Anterior cingulate cortex (tissue), 58 donors: ENCODE results near the gene ASIC1.

Experiments used
- DNase-seq, 58 donors: peaks; one replicate each; lab custom pipeline; 2025; lab: John Stamatoyannopoulos, UW

The ASIC1 gene

DNA sequence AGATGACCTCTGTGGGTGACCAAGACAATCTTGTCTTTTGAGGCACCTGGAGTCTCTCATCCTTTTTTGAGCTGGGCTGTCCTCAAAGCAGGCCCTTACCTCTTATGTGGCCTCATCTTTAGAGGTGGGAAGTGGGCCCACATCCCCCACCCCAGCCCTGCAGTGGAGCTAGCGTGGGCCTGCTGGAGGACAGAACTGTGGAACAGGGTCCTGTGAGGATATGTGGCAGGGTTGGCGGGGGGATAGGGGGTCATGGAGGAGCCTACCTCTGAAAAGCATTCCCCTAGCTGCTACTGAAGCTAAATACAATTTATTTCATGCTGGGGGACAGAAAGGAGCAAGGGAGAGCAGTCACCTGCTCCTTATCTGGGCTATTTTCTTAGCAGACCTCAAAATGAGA, 46.0 kb downstream of the ASIC1 start:
- no peak for DNase-seq

DNA sequence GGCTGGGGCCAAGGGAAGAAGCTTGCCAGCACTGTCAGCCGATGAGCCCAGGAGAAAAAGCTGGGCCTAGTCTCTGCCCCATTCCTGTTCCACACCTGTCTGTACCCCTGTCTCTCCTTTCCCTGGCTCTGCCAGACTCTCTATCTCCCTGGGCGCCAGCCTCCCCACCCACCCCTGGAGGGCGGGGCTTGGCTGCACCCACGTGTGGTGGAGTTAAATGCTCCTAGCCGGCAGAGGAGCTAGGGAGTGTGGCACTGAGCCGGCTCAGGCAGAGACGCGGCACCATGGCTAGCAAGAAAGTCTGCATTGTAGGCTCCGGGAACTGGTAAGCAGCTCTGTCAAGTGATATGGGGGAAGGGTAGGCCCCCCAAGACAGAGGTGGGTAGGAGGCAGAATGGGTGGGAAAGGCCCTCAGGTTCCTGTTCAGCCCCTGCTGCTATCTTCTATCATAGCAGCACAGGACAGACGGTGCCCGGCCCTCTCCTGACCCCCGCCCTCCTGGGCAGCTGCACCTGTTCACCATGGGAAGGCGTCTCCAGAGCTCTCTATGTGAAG, 46.4 kb downstream of the ASIC1 start, which contains the start of gene GPD1:
Gene GPD1, plus strand, starts transcription at position 242 of the 555 bp plus-strand sequence. Its CDS starts 43 bp downstream, at position 285.
- peak in 56 of 58 donors; percentile 12 to 90 (median 62) for DNase-seq

DNA sequence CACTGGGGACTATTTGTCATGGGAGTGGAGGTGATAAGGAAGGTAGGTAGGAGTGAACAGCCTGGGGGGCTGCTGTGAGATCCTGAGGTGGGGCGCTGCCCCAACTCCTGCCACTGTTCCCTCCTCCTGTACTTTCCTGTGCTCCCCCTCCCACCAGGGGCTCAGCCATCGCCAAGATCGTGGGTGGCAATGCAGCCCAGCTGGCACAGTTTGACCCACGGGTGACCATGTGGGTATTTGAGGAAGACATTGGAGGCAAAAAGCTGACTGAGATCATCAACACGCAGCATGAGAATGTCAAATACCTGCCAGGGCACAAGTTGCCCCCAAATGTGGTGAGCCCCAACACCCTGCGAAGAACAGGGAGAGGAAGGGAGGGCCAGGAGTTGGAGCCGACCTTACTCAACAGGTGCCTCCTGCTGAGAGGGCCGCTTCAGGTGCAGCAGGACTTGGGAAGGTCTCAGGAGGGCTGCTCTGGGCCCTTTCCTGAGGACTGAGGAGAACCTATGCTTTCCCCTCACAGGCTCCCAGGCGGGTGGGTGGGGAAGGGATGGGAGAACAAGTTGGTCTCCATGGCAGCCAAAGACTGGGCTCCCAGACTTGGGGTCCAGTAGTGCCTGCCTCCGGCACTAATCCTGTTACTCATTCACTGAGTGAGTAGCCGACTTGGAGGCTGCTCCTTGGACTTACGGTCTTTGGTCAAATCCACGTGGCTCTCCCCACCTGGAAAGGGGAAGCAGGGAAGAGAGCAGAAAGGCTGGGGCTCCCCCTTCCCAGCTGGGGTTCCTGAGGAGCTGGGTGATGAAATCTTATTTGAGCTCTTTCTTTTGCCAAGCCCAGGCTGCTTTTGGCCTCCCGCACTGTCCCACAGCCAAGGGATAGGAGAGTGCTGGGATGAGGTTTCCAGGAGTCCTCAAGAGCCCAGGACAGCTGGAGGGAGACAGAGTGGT, 47.3 kb downstream of the ASIC1 start:
- no peak for DNase-seq

DNA sequence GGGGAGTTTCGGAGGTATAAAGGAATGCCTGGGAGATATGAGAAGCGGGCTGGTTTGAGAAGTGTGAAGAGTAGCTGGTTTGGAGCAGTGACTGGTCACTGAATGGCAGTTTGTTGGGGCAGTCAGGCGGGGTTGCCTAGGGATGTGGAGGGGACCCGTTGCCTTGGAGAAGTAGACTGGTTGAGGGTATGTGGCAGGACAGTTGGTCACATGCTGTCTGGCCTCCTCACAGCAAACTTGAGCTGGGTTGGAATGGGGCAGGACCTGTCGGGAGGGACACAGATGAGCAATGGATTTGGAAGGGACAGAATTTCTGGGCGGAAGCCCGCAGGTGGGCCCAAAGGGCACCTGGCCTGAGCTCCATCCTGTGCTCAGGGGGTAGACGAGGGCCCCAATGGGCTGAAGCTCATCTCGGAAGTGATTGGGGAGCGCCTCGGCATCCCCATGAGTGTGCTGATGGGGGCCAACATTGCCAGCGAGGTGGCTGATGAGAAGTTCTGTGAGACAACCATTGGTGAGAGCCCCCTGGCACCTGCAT, 48.6 kb downstream of the ASIC1 start:
- DNase-seq = no peak

DNA sequence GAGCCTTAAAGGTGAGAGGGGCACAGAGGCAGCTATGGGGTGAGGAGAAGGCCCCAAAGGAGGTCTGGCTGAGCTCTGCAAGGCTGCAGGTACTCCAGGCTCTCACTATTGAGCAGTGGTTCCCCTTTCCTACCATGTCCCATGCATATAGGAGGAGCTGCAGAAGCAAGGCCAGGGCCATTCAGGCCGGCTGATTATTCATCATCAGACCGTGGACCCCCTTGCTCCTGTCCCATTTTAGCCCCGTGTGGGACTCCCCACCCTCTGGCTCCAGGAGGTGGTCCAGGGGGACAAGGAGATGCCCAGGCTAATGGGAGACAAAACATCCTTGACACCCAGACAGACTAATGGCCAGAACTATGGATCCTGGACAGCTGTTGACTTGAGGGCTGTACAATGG, 49.5 kb downstream of the ASIC1 start:
- no peak for DNase-seq

DNA sequence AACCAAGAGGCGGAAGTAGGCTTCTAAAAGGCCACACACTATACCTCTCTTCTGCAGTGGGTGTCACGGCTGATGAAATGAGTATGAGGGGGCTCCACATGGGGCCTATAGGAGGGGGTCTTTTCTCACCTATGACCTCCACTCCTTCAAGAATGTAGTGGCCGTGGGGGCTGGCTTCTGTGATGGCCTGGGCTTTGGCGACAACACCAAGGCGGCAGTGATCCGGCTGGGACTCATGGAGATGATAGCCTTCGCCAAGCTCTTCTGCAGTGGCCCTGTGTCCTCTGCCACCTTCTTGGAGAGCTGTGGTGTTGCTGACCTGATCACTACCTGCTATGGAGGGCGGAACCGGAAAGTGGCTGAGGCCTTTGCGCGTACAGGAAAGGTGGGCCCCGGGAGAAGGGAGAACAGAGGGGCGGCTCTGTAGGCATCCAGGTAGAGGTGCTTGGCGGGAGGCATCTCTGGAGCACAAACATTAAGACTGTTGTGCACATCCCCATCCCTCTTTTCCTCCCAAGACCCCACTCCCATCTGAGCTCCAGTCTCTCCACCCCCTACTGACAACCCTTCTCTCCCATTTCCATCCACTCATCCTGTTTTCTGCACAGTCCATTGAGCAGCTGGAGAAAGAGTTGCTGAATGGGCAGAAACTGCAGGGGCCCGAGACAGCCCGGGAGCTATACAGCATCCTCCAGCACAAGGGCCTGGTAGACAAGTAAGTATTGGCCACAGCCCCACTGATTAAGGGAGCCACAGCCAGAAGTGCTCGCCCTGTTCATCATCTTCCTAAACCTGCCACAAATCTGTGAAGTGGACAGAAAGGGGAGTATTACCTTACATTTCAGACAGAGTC, 50.2 kb downstream of the ASIC1 start:
- DNase-seq = no peak

DNA sequence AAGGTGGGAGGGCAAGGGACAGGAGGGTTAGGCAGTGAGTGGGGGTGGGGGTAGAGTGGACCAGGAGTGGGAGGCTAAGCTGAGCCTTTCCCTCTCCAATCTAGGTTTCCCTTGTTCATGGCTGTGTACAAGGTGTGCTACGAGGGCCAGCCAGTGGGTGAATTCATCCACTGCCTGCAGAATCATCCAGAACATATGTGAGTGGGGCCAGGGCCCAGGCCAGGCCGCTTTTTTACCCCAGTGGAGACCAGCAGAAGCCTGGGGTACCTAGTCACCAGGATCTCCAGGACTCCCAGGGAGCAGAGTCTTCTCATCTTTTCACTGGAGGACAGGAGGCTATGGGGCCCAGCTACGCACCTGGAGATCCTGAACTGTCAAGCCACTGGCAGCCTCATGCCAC, 51.9 kb downstream of the ASIC1 start:
- no peak for DNase-seq

DNA sequence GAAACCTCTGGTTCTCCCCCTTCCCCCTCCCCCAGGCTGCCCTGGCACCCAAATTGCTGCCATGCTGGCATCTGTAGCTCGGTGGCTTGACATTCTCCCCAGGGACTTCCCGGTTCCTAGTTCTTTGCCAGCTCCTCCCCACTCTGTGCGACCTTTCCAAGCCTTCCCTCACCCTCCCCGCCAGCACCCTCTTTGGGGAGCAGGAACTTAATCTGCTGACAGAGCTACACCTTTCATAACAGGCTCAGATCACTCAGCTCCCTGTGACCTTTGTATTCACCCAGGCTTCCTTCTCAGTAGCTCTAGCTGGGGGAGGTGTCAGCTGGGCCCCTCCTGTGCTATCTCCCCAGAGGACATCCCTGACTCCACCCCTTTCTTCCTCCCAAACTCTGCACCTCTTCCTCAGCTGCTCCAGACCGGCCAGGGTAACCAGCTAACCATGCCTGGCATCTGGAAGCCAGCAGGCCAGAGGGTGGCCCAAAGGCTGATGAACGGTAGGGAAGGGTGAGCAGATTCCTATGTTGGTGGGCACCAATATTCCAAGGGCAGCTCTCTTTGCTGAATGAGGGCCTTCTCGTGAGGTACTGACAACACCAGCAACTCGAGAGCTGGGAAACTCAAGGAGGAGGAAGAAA, 52.8 kb downstream of the ASIC1 start:
- no peak for DNase-seq

DNA sequence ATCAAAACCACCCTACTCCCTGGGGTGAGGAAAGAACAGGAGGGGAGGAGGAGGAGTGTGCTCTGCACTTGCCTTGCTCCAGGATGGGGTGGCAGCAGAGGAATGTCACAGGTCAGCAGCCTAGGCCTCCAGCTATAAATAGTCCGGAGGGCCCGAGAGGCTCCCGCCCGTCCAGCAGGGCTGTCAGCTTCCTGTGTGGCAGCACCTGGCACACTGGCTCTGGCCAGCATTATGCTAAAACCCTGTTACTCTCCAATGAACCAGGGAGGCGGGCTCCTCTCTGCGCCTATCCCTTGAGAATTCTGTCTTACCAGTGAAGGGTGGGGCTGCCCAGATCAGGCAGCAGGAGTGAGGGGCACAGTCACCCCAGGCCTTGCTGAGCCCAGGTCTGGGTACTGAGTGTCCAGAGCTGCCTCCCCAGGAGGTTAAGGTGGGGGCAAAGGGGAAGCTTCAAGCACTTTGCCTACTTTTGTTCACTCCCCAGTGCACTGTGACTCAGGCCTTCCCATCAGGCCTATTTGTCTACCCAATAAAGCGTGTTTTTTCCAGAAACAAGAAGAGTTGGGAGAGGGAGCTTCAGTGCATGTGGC, 53.5 kb downstream of the ASIC1 start:
- DNase-seq = peak in 13 of 58 donors; percentile 15 to 53 (median 36)

DNA sequence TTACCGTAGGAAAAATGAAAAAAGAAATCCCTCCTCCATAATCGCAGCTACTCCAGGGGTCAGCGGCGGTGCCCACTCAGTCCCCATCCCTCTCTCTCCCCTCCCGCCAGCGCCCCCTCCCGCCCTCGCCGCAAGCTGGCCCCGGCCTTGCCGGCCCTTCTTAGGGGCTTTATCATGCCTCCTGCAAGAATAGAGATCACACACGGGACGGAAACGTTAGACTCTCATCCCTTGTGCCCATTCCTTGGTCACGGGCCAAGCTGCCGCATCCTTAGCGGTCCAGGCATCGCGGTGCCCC, 53.9 kb downstream of the ASIC1 start:
- DNase-seq = no peak

DNA sequence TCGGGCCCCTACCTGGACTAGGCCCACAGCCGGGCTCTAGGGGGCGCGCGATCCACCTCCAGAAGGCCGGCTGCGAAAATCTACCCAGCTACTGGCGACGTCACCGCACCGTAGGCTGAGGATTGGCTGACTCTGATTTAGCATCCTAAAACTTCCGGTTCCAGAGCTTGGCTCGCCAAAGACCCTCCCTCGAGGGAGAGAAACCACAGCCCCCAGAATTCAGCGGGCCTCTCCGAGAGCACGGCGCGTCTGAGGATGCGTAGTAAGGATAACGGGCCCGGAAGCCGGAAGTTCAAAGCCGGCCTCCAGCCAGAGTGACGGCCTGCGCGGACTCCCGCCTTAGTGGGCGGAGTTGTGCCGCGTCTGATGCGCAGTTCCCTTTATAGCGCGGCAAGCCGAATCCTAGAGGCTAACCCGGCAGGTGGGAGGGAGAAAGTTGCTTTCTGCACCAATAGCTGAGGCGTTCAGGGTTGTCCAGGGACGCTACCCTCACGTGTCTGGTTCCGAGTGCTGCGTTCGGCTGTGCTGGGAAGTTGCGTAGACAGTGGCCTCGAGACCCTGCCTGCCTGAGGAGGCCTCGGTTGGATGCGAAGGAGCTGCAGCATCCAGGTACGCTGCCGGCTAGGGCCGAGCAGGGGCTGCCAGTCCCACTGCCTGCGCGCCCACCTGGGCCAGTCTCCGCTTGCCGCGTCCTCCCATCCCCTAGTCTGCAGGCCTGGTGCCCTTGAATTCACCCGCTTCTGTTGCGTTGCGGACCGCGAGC, 54.5 kb downstream of the ASIC1 start, which contains the start of gene COX14:
Gene COX14, plus strand, starts transcription at position 544 of the 763 bp plus-strand sequence. CDS start 7,808 bp downstream, outside the sequence.
- peak; percentile 94 to 100 (median 99) for DNase-seq

DNA sequence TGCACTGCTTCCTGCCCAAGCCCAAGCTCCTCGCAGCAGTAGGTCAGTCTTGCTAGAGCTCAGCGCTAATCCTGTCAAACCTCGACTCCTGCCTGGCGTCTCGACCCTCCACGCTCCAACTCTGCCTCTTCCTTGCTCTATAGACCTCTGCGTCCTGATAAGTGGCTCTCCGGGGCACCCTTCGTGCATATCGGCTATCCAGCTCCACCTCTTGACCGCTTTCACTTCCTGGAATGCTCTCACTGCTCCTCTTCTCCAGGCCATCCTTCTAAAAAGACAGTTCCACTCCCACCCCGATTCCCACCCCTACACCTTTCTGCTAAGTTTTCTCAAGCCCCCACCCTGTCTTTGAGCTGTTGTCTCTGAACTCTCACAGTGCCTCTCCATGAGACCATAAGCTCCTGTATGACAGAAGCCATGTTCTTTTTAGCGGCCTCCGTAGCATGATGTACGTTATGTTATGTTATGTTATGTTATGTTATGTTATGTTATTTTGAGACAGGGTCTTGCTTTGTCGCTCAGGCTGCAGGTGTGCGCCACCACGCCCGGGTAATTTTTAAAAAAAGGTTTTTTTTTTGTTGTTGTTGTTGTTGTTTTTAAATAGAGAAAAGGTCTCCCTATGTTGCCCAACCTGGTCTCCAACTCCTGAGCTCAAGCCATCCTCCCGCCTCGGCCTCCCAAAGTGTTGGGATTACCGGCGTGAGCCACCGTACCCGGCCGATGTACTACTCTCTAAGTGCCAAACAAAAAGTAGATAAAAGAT, 55.2 kb downstream of the ASIC1 start:
- DNase-seq = peak in 6 of 58 donors; percentile 50 to 78 (median 57)

DNA sequence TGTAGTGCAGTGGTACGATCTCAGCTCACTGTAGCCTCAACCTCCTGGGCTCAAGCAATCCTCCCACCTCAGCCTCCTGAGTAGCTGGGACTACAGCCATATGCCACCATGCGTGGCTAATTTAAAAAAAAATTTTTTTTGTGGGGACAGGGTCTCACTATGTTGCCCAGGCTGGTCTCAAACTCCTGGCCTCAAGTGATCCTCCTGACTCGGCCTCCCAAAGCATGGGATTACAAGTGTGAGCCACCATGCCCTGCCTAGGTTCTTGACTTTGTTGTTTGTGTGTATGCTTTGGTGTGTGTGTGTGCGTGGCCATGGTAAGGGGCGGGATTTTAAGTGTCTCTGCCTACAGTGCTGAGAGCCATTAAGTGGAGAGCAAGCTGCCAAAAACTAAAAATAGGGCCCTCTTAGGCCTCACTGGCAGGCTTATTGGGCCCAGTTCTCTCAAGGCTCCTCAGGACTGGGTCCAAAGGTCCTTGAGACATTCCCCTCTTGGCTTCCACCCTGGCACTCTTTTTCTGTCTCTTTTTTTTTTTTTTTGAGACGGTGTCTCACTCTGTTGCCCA, 59.7 kb downstream of the ASIC1 start:
- peak in 2 of 58 donors; percentile 14 to 39 for DNase-seq

DNA sequence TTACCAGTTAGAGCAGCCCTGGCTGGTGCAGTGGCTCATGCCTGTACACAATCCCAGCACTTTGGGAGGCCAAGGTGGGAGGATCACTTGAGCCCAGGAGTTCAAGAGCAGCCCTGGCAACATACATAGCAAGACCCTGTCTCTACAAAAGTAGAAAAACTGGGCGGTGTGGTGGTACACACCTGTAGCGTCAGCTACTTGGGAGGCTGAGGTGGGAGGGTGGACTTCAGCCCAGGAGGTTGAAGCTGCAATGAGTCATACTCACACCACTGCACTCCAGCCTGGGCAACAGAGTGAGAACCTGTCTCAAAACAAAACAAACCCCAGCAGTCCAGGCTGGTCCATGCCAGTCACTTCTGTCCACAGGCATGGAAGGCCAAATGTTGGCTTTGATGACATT, 62.0 kb downstream of the ASIC1 start:
- DNase-seq = no peak

DNA sequence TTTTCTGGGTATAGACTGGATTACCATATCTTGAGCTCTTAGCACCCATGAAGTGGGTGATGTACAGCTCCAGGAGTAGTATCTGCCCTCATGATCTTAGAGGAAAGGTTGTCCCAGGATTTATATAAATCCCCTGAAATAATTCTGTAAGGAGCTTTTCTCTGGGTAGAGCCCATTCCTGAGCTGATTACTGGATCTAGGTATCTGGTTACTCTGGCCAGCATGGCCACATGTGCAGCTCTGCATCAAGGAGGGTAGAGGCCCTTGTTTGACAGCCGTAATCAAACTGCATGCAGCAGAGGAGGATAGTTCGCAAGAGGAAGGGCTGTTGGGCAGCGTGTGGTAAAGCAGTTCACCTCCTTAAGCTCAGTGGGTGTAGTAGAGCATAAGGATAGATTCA, 63.1 kb downstream of the ASIC1 start:
- DNase-seq = no peak

DNA sequence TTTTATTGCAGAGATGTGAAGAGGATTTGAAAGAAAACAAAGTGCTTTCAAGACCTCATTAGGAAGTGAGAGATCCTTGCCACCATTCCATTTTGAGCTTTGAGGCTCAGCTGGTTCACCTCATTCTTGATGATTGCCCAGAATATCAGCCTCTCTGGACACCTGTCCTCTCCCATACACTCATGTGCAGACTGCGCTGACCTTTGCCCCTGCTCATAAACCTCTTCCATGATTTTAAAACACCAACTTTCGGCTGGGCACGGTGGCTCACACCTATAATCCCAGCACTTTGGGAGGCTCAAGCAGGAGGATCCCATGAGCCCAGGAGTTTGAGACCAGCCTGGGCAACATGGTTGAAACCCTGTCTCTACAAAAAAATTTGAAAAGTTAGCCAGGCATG, 63.6 kb downstream of the ASIC1 start:
- no peak for DNase-seq

DNA sequence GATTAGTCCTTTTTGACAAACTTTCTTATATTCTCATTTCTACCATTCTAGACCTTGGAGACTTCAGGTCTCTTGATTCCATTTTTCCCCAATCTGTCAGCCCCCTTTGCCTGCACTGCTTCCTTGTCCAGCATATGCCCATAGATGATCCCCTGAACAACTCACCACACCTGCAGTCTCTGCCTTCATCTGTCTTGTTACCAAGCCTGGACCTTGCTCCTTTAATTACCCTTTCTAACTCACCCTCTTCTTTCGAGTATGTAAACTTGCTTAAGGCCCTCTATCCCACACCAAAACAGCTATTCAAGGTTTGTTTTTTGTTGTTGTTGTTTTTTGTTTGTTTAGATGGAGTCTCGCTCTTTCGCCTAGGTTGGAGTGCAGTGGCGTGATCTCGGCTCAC, 64.2 kb downstream of the ASIC1 start:
- no peak for DNase-seq

DNA sequence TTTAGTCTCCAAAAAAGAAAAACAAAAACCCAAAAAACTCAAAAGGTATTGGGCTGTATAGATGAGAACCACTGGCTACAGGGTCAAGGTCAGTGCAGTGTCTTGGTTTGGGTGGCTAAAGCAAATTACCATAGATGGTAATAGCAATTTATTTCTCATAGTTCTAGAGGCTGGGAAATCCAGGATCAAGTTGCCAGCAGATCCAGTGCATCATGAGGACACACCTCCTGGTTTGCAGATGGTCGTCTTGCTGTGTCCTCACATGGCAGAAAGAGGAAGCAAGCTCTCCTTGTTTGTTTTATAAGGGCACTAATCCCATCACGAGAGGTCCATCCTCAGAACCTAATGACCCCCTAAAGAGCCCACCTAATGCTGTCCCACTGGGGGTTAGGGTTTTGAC, 65.8 kb downstream of the ASIC1 start:
- DNase-seq = no peak
